Measurements from ENCODE around the gene GRIPAP1.
A peak's percentile ranks its signal among the peaks of the same experiment; 100 is the strongest.

The GRIPAP1 gene

DNA sequence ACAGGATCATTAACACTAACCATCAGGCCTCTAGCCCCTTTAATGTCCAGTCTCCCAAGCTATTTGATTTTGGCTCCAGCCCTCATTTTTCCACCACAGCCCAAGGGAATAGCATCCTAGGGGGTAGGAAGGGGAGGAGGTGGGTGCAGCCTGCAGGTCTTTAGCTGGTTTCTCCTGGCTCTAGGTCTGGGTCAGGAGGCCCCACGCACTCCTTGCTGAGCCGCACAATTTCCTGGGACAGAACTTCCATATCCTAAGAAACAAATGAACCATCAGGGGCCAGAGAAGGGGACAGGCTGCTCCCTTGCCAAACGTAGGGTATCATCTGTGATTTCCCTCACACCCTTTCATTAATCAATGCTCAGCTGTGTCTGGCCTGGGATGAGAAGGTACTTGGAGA is 28.0 kb downstream of the GRIPAP1 start:
- no peaks in the 10 kb centered on the region for H4K20me1 ChIP-seq (ENCODE audit: insufficient read depth, low read length)
- no peak overlapping the region for H3K9ac ChIP-seq (ENCODE audit: low read length)
- H3K4me1 ChIP-seq (ENCODE audit: low read length) = no peaks in the 10 kb centered on the region
- H3K4me2 ChIP-seq (ENCODE audit: low read depth, low read length) = no peak overlapping the region
- no peak for DNase-seq
- no peak overlapping the region for H3K4me3 ChIP-seq (ENCODE audit: low read length)
- no peaks in the 10 kb centered on the region for H3F3A ChIP-seq (ENCODE audit: insufficient read depth, low read length)
- no peaks in the 10 kb centered on the region for H3K79me2 ChIP-seq (ENCODE audit: low read length)
- TF ChIP-seq, protein P1, sequence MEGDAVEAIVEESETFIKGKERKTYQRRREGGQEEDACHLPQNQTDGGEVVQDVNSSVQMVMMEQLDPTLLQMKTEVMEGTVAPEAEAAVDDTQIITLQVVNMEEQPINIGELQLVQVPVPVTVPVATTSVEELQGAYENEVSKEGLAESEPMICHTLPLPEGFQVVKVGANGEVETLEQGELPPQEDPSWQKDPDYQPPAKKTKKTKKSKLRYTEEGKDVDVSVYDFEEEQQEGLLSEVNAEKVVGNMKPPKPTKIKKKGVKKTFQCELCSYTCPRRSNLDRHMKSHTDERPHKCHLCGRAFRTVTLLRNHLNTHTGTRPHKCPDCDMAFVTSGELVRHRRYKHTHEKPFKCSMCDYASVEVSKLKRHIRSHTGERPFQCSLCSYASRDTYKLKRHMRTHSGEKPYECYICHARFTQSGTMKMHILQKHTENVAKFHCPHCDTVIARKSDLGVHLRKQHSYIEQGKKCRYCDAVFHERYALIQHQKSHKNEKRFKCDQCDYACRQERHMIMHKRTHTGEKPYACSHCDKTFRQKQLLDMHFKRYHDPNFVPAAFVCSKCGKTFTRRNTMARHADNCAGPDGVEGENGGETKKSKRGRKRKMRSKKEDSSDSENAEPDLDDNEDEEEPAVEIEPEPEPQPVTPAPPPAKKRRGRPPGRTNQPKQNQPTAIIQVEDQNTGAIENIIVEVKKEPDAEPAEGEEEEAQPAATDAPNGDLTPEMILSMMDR (IDR thresholded peaks at IDR 0.05; ENCODE audit: low read length) = no peak
- TF ChIP-seq EZH2 (optimal IDR thresholded peaks at IDR 0.05; ENCODE audit: low read depth, low read length) = no peak
- no peak for TF ChIP-seq EZH2phosphoT487 (IDR thresholded peaks at IDR 0.05; ENCODE audit: low read length)
- no peaks in the 10 kb centered on the region for H3K27me3 ChIP-seq (replicated peaks; ENCODE audit: insufficient read depth, low read length)
- H3K27ac ChIP-seq (ENCODE audit: low read length) = no peak overlapping the region
- no peaks in the 10 kb centered on the region for H3K36me3 ChIP-seq (replicated peaks; ENCODE audit: insufficient read depth, low read length)
- no peaks in the 10 kb centered on the region for H3K9me3 ChIP-seq (replicated peaks; ENCODE audit: insufficient read depth, low read length)
- H3K9me2 ChIP-seq (replicated peaks; ENCODE audit: insufficient read depth, low read length) = no peaks in the 10 kb centered on the region
- no peak overlapping the region for H2AFZ ChIP-seq (ENCODE audit: low read length)

DNA sequence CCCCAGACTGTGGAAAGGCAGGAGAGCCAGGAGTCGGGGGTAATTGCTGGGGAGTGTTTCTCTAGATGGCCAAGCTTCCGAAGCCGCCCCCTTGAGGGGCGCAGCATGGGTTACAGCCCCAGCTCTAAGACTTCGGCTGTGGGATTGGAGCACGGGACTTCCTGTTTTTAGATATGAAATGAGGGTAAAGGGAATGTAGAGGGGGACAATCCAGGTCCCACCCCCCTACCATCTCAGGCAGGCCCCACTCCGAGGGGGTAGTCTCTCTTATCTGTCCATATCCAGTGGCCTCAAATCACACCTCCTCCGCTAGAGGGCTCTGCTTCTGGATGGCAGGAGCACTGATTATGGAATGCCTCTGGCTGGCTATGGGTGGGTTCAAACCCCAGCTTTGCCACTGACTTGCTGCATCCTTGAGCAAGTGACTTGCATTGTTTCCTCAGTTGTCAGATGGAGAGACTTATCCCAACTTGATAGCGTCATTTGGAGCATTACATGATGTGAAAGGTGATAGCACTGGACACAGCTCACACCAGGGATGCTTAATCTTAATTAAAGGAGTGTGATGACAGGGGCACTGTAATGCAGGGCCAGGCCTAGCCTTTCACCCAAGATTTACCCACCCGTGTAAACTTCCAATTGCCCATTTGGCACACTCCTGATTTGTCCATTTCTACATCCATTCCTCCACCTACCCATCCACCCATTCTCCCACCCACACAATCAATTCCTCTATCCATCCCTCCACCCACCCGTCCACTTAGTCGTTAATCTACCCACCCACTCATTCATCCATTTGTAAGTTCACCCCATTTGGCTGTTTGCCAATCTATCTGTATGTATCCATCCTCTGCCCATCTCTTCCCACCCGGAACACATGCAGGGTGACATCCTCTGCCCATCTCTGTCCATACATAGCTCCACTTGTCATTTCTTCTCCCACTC is 29.6 kb downstream of the GRIPAP1 start:
- Histone ChIP-seq H3F3A (ENCODE audit: insufficient read depth, low read length) (no peaks in the 10 kb centered on the region), H4K20me1 (ENCODE audit: insufficient read depth, low read length) (no peaks in the 10 kb centered on the region), H2AFZ (ENCODE audit: low read length) (no peak overlapping the region), H3K4me1 (ENCODE audit: low read length) (no peaks in the 10 kb centered on the region), H3K27ac (ENCODE audit: low read length) (no peak overlapping the region), H3K27me3 (replicated peaks; ENCODE audit: insufficient read depth, low read length) (no peaks in the 10 kb centered on the region), H3K4me2 (ENCODE audit: low read depth, low read length) (no peak overlapping the region), H3K79me2 (ENCODE audit: low read length) (no peaks in the 10 kb centered on the region), H3K9ac (ENCODE audit: low read length) (no peak overlapping the region), H3K4me3 (ENCODE audit: low read length) (no peak overlapping the region), H3K36me3 (replicated peaks; ENCODE audit: insufficient read depth, low read length) (no peaks in the 10 kb centered on the region), H3K9me3 (replicated peaks; ENCODE audit: insufficient read depth, low read length) (no peaks in the 10 kb centered on the region), H3K9me2 (replicated peaks; ENCODE audit: insufficient read depth, low read length) (no peaks in the 10 kb centered on the region)
- no peak for TF ChIP-seq EZH2 (optimal IDR thresholded peaks at IDR 0.05; ENCODE audit: low read depth, low read length)
- TF ChIP-seq, protein P1 (IDR thresholded peaks at IDR 0.05; ENCODE audit: low read length) = peak; percentile 49
- DNase-seq = peak; percentile 27

DNA sequence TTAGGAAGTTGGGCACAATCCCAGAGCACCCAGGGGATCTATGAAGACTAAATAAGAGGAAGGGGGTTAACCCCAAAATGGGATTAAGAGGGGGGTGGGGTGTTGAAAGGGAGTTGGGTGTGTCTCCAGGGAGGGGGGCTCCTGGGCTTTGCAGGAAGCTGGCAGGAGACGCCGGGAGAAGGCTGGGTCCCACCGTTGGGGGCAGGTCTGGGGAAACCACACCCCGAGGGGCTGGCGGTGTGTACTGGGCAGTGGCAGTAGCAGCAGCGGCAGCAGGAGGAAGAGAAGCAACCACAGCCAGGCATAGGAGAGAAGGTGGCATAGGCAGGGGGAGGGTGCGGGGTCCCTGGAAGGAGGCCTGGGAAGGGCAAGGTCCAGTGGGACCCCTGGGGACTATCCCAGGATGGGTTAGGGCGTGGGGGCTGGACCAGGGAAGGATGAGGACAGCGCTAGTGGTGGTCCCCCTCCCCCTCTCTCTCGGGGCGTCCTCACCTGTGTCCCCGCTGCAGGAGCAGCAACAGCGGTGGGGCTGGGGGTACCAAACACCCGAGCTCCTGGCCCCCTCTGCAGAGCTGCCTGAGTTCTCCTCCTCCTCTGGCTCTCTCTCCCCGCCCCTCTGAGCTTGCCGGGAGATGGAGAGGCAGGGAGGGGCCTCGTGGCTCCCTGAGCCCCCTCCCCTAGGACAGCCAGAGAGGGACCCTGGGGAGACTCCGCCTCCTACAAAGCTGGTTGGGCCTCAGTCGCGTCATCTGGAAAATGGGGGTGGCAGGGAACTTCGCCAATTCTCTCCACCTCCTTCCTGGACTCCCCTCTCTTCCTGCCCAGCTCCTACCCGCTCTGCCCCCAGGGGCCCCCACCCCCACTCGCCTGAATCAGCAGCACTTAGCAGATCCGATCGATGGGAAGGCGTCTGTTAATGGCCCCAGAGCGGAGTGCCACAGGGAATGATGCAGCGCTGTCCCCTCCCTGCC is 30.5 kb downstream of the GRIPAP1 start, which contains the start of gene KCND1:
TSS of gene KCND1 (minus strand) at position 596 of the 971 bp plus-strand sequence. CDS start 1,573 bp downstream, outside the sequence.
- H3K27ac ChIP-seq (ENCODE audit: low read length) = no peak within 1 kb of the TSS

More for the DNA sequence above, 30.5 kb downstream of the GRIPAP1 start, which contains the start of gene KCND1:
- H3K79me2 ChIP-seq (ENCODE audit: low read length) = no peaks in the 10 kb centered on the region
- H4K20me1 ChIP-seq (ENCODE audit: insufficient read depth, low read length) = no peaks in the 10 kb centered on the region
- no peak within 1 kb of the TSS for H3K4me2 ChIP-seq (ENCODE audit: low read depth, low read length)
- H3K4me1 ChIP-seq (ENCODE audit: low read length) = no peaks in the 10 kb centered on the region
- H3K9ac ChIP-seq (ENCODE audit: low read length) = no peak within 1 kb of the TSS
- no peaks in the 10 kb centered on the region for H3K36me3 ChIP-seq (replicated peaks; ENCODE audit: insufficient read depth, low read length)
- TF ChIP-seq EZH2phosphoT487 (IDR thresholded peaks at IDR 0.05; ENCODE audit: low read length) (no peak), EZH2 (optimal IDR thresholded peaks at IDR 0.05; ENCODE audit: low read depth, low read length) (no peak)
- TF ChIP-seq, protein P1 (IDR thresholded peaks at IDR 0.05; ENCODE audit: low read length) = no peak
- H3K4me3 ChIP-seq (ENCODE audit: low read length) = no peak within 1 kb of the TSS
- no peak within 1 kb of the TSS for H2AFZ ChIP-seq (ENCODE audit: low read length)
- no peaks in the 10 kb centered on the region for H3K27me3 ChIP-seq (replicated peaks; ENCODE audit: insufficient read depth, low read length)
- no peaks in the 10 kb centered on the region for H3K9me2 ChIP-seq (replicated peaks; ENCODE audit: insufficient read depth, low read length)
- H3K9me3 ChIP-seq (replicated peaks; ENCODE audit: insufficient read depth, low read length) = no peaks in the 10 kb centered on the region
- DNase-seq = no peak
- no peaks in the 10 kb centered on the region for H3F3A ChIP-seq (ENCODE audit: insufficient read depth, low read length)

All from MM.1S (cell line).